Colonic mucosa (tissue), 4 donors: ENCODE results near the gene PRG2. TPM values are rescaled to one million over a fixed set of nuclear protein-coding genes. Genes with fewer than 3 reads are reported as not detected.

ENCODE experiments used
- DNase-seq: peaks from one replicate; pipeline ENCODE4 v3.0.0-alpha.2; 2020
- H3K27ac ChIP-seq: fragments of 200-600 bp; one replicate; pipeline ENCODE4 v1.8.0; 2021
- H3K27me3 ChIP-seq: fragments of 200-600 bp; one replicate; pipeline ENCODE4 v1.8.0; 2021
- H3K36me3 ChIP-seq: fragments of 200-600 bp; one replicate; pipeline ENCODE4 v1.8.0; 2021
- H3K4me1 ChIP-seq: fragments of 200-600 bp; one replicate; pipeline ENCODE4 v1.8.0; 2021; ENCODE audit warnings: mild to moderate bottlenecking
- H3K4me3 ChIP-seq: fragments of 200-600 bp; one replicate; pipeline ENCODE4 v1.8.0; 2021
- H3K9ac ChIP-seq, 2 donors: one replicate each; pipeline ENCODE4 v1.7.0; 2013; ENCODE audit warnings: control low read depth in 2 of 2, low read depth in 2 of 2, low read length in 2 of 2
- H3K9me3 ChIP-seq: fragments of 200-600 bp; one replicate; pipeline ENCODE4 v1.8.0; 2021
- CTCF ChIP-seq: fragments of 200-600 bp; IDR thresholded peaks from one replicate; pipeline ENCODE4 v1.8.0; 2022; ENCODE audit warnings: antibody characterized with exemption, mild to moderate bottlenecking
- intact Hi-C: fragments of 100-400 bp; cut with DNase I; formaldehyde crosslinking; loops from one replicate; pipeline ENCODE4 v1.14.1; 2022
- total RNA-seq, 2 donors: library from RNA; stranded (reverse); fragmentation: NEBNext Ultra II Directional in 1 of 2; extraction: Animal tissue kit (Norgen Biotek cat#: 25700) in 1 of 2; gene quantifications; one replicate each; pipeline ENCODE4 v1.2.1, GENCODE V29; 2021
- donor health status: healthy.
- donor health status: DM: no; HTN: no; CAD: no.
- donor health status: DM: no; HTN: no; CAD: no.

Gene PRG2
- total RNA-seq, 2 donors from 2014 or later = not detected

- peaks cover 14% of the 10 kb centered on the region for H3K4me1 ChIP-seq
- intact Hi-C loops = no loop called here
- H3K27me3 ChIP-seq = no peaks in the 10 kb centered on the region
These were observed 36.7 kb upstream of the PRG2 start, which contains the start of gene SLC43A3 for GRCh38 chr11:57426929-57427726. TSS of gene SLC43A3 (minus strand) at chr11:57427121. CDS start at chr11:57426172, 949 bp downstream.

GRCh38 chr11:57426439-57426928 lies 36.0 kb upstream of the PRG2 start:
- Histone ChIP-seq H3K9me3 (no peaks in the 10 kb centered on the region), H3K27me3 (no peaks in the 10 kb centered on the region), H3K9ac (peak overlapping the region; percentile 44 to 74), H3K36me3 (no peaks in the 10 kb centered on the region), H3K4me3 (peak overlapping the region; percentile 47), H3K4me1 (peaks cover 14% of the 10 kb centered on the region), H3K27ac (peak overlapping the region; percentile 73)
- DNase-seq = no peak
- TF ChIP-seq CTCF = no peak
- intact Hi-C loops = no loop called here

More at GRCh38 chr11:57426929-57427726, 36.7 kb upstream of the PRG2 start, which contains the start of gene SLC43A3:
- Histone ChIP-seq H3K4me3 (peak within 1 kb of the TSS; percentile 47), H3K9ac (peak within 1 kb of the TSS; percentile 44 to 74), H3K9me3 (no peaks in the 10 kb centered on the region), H3K36me3 (no peaks in the 10 kb centered on the region), H3K27ac (peak within 1 kb of the TSS; percentile 73)
- TF ChIP-seq CTCF = no peak
- peak; percentile 76 for DNase-seq

GRCh38 chr11:57425565-57426438 lies 35.4 kb upstream of the PRG2 start:
- Histone ChIP-seq H3K4me1 (peaks cover 14% of the 10 kb centered on the region), H3K27ac (peak overlapping the region; percentile 73), H3K9me3 (no peaks in the 10 kb centered on the region), H3K4me3 (peak overlapping the region; percentile 47), H3K36me3 (no peaks in the 10 kb centered on the region), H3K9ac (peak overlapping the region in 1 of 2 donors; percentile 44), H3K27me3 (no peaks in the 10 kb centered on the region)
- intact Hi-C loops = no loop called here
- peak; percentile 43 for DNase-seq
- no peak for TF ChIP-seq CTCF

GRCh38 chr11:57424792-57425564 lies 34.5 kb upstream of the PRG2 start:
- intact Hi-C loops = no loop called here
- peak overlapping the region; percentile 47 for H3K4me3 ChIP-seq

More at GRCh38 chr11:57424792-57425564, 34.5 kb upstream of the PRG2 start:
- H3K9me3 ChIP-seq = no peaks in the 10 kb centered on the region
- peak overlapping the region; percentile 73 for H3K27ac ChIP-seq
- H3K27me3 ChIP-seq = no peaks in the 10 kb centered on the region
- H3K9ac ChIP-seq = peak overlapping the region in 1 of 2 donors; percentile 16
- H3K4me1 ChIP-seq = peaks cover 14% of the 10 kb centered on the region
- no peak for TF ChIP-seq CTCF
- peak; percentile 56 for DNase-seq
- no peaks in the 10 kb centered on the region for H3K36me3 ChIP-seq
